ENCODE measurements around the gene SLCO4A1.
A peak's percentile ranks its signal among the peaks of the same experiment; 100 is the strongest.

Gene SLCO4A1

GRCh38 chr20:62638679-62639406, 3.5 kb upstream of the SLCO4A1 start:
- DNase-seq (ENCODE audit: low read depth): no peak

DNA sequence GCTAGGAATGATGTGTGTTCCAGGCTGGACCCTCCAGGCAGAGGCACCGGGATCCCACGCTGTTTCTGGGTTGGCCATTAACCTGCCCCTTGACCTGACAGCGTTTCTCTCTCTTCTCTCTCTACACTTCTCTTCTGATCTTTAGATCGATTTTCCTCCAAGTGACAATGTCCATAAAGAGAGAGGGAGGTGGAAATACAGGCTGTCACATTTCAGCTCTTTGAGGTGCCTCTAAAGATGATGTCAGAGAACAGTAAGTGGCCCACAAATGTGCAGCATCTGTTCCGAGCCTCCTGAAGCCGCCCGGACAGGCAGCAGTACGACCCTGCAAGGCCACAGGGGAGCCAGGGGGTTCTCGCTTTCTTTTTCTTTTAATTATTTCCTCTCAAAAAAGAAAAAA, 2.5 kb upstream of the SLCO4A1 start:
- DNase-seq (ENCODE audit: low read depth): no peak

- DNase-seq (ENCODE audit: low read depth): no peak
Measured at GRCh38 chr20:62640870-62641269, 1.4 kb upstream of the SLCO4A1 start.

DNA sequence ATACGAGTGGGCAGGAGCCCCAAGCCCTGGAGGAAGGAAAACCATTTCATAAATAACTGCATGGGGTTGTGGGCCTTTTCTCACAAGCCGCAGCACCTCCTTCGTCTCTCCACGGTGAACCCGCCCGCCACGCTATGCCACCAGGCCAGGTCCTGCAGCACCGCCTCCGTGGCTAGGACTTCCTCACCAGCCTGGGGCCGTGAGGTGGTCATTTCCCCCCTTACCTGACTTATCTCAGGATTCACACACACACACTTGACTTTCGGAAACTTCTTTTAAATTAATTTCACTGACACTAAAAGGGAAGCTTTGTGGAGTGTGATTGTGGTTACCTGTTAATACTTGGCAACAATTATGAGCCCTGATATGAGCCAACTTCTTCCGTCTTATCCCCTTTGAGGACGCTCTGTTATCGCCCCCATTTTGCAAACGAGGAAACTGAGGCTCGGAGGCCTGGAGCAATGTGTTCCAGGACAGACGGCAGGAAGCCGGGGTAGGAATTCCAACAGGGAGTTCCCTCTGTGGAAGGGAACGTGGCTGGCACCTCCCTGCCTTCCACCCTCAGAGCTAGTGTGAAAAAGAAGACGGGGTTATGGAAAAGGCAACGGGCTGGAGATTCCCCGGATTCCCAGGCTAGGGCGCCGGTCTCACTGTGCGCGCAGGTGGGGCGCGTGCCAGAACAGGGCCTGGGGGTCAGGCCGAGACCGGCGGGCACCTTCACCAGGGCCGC, 817 bp upstream of the SLCO4A1 start:
- no peak for DNase-seq (ENCODE audit: low read depth)

- peak; percentile 34 for DNase-seq (ENCODE audit: low read depth)
Measured at GRCh38 chr20:62642666-62643520, 590 bp downstream of the SLCO4A1 start.

DNA sequence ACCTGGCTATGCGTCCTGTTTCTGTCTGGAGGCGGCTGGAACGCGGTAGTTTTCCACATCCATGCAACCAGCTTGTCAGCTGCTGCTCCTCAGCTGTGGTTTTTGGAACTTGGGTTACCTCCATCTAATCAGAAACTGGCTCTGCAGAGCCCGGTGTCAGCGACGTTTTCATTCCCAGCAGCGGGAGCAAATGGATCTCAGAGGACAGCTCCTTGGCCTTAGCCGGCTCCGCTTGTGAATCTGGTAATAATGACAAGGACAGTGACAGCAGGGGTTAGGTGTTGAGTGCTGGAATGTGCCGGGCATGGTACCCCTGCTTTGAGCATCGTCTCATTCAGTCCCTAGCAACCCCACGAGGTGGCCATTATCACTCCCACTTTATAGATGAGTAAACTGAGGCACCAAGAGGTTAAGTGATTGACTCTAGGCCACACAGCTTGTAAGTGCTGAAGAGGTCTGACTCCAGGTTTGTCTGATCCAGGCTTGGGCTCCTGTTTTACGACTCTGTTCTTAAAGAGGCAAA, 1.3 kb downstream of the SLCO4A1 start:
- no peak for DNase-seq (ENCODE audit: low read depth)

- DNase-seq (ENCODE audit: low read depth): no peak
Measured at GRCh38 chr20:62644044-62644795, 1.9 kb downstream of the SLCO4A1 start.

GRCh38 chr20:62644802-62645496, 2.6 kb downstream of the SLCO4A1 start:
- DNase-seq (ENCODE audit: low read depth): no peak

DNA sequence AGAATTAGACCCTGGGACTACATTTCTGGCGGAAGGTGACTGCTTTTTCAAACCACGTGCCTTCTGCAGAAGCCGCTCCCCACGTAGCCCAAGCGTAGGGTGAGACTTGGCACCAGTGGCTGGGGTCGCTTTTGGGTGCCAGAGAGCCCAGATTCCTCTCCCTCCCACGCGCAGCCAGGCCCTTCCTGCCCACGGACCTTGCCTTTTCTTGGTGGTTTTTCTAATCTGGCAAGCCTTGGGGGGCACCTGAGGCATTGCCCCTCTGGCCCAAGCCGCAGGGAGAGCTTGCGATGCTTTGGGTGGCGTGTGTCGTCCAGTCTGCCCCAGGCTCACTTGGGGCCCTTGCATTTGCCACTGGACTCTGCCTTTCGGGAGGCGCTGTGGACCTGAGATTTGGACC, 3.3 kb downstream of the SLCO4A1 start:
- DNase-seq (ENCODE audit: low read depth): no peak

DNA sequence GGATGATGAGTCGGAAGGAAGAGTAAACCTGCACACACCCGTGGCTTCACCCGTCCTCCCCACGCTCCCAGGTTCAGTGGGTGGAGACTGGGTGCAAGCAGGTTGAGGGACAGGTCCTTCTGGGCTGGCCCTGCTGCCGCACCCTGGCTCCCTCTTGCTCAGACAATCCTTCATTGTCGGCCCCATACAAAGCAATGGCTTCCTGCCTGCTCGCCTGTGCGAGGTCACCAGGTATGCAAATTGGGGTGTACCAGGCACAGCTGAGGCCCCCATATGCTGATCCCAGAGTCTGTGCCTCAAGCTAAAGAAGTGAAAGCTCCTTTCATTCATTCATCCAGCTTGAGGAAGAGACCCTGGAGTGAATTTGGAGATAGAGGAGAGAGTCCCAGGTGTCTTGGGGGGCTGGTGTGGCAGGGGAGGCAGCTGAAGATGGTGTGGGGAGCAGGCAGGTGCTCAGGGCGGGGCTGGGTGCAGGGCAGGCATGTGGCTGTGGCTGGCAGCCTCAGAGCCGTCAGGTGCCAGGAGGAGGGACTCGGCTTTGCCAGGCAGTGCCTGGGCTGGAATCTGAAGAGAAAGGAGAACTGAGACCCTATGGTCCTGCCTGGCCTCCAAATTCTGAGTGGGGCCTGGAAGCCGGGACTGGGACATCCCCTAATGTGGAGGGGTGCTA, 4.7 kb downstream of the SLCO4A1 start:
- DNase-seq (ENCODE audit: low read depth): no peak

- DNase-seq (ENCODE audit: low read depth): no peak
Measured at GRCh38 chr20:62647521-62648317, 5.4 kb downstream of the SLCO4A1 start.

- no peak for DNase-seq (ENCODE audit: low read depth)
Measured at GRCh38 chr20:62648318-62648995, 6.2 kb downstream of the SLCO4A1 start.

- no peak for DNase-seq (ENCODE audit: low read depth)
Measured at GRCh38 chr20:62649140-62649539, 6.8 kb downstream of the SLCO4A1 start.

- no peak for DNase-seq (ENCODE audit: low read depth)
Measured at GRCh38 chr20:62650551-62651284, 8.4 kb downstream of the SLCO4A1 start.

- peak; percentile 56 for DNase-seq (ENCODE audit: low read depth)
Measured at GRCh38 chr20:62651285-62652021, 9.2 kb downstream of the SLCO4A1 start.

- DNase-seq (ENCODE audit: low read depth): peak; percentile 33
Measured at GRCh38 chr20:62652041-62652893, 10.0 kb downstream of the SLCO4A1 start.

- no peak for DNase-seq (ENCODE audit: low read depth)
Measured at GRCh38 chr20:62652894-62653305, 10.6 kb downstream of the SLCO4A1 start.
